RWPE2 (cell line): ENCODE measurements around the gene FNBP1.

Experiments used
- ATAC-seq: fragments of 200-7000 bp; cut with Tn5 transposase; 3 replicates; pipeline ENCODE4 v1.9.1; 2021; ENCODE audit warnings: low read depth
- DNase-seq: peaks from one replicate; pipeline ENCODE4 v3.0.0-alpha.2; 2020; ENCODE audit warnings: low spot score
- H3K27ac ChIP-seq: fragments of 450-650 bp; 2 replicates; pipeline ENCODE4 v1.5.1; 2017; ENCODE audit warnings: mild to moderate bottlenecking; ENCODE audit not compliant: poor library complexity, severe bottlenecking
- H3K27me3 ChIP-seq: fragments of 250-450 bp; sonication (Bioruptor Pico); 2 replicates; pipeline ENCODE4 v1.5.1; 2021; ENCODE audit warnings: mild to moderate bottlenecking, moderate library complexity; ENCODE audit not compliant: insufficient read depth, poor library complexity, severe bottlenecking
- H3K36me3 ChIP-seq: fragments of 250-450 bp; sonication (Bioruptor Pico); 2 replicates; pipeline ENCODE4 v1.5.1; 2020; ENCODE audit warnings: low read depth, mild to moderate bottlenecking, moderate library complexity
- H3K4me1 ChIP-seq: fragments of 250-450 bp; sonication (Bioruptor Pico); 2 replicates; pipeline ENCODE4 v1.5.1; 2021; ENCODE audit warnings: mild to moderate bottlenecking, moderate library complexity; ENCODE audit not compliant: insufficient read depth, poor library complexity, severe bottlenecking
- H3K4me3 ChIP-seq: fragments of 250-450 bp; sonication (Bioruptor Pico); 2 replicates; pipeline ENCODE4 v1.5.1; 2021; ENCODE audit warnings: mild to moderate bottlenecking, moderate library complexity; ENCODE audit not compliant: severe bottlenecking
- H3K9me3 ChIP-seq: fragments of 250-450 bp; sonication (Bioruptor Pico); 2 replicates; pipeline ENCODE4 v1.5.1; 2021; ENCODE audit warnings: mild to moderate bottlenecking, moderate library complexity; ENCODE audit not compliant: severe bottlenecking
- CTCF ChIP-seq: fragments of 450-650 bp; IDR thresholded peaks from one replicate; pipeline ENCODE4 v1.5.1; 2017; ENCODE audit warnings: mild to moderate bottlenecking, moderate library complexity; ENCODE audit not compliant: poor library complexity, severe bottlenecking

The FNBP1 gene

GRCh38 chr9:129910628-129911567, 132.1 kb downstream of the FNBP1 start:
- no peak overlapping the region for H3K4me3 ChIP-seq
- DNase-seq (peak; percentile 78), ATAC-seq (peak; percentile 98)
- H3K4me1 ChIP-seq: peaks cover 19% of the 10 kb centered on the region
- no peaks in the 10 kb centered on the region for H3K36me3 ChIP-seq
- H3K9me3 ChIP-seq: no peaks in the 10 kb centered on the region
- no peak for TF ChIP-seq CTCF
- no peaks in the 10 kb centered on the region for H3K27me3 ChIP-seq
- H3K27ac ChIP-seq: no peak overlapping the region

GRCh38 chr9:129909851-129910250, 133.1 kb downstream of the FNBP1 start:
- Histone ChIP-seq H3K4me3 (no peak overlapping the region), H3K27me3 (no peaks in the 10 kb centered on the region), H3K27ac (no peak overlapping the region), H3K9me3 (no peaks in the 10 kb centered on the region), H3K4me1 (peaks cover 19% of the 10 kb centered on the region), H3K36me3 (no peaks in the 10 kb centered on the region)
- no peak for TF ChIP-seq CTCF
- no peak for ATAC-seq
- no peak for DNase-seq

- ATAC-seq: no peak
- no peak for TF ChIP-seq CTCF
- Histone ChIP-seq H3K4me1 (peaks cover 19% of the 10 kb centered on the region), H3K4me3 (no peak overlapping the region), H3K27me3 (no peaks in the 10 kb centered on the region), H3K9me3 (no peaks in the 10 kb centered on the region), H3K27ac (no peak overlapping the region), H3K36me3 (no peaks in the 10 kb centered on the region)
- no peak for DNase-seq
Observed at GRCh38 chr9:129908906-129909305, 134.1 kb downstream of the FNBP1 start.

- no peaks in the 10 kb centered on the region for H3K9me3 ChIP-seq
- peak; percentile 28; the same call in 1 of the 3 replicates for ATAC-seq
- TF ChIP-seq CTCF: no peak
- H3K27ac ChIP-seq: no peak overlapping the region
- H3K4me1 ChIP-seq: peaks cover 19% of the 10 kb centered on the region
- no peak for DNase-seq
- H3K36me3 ChIP-seq: peaks cover under 1% of the 10 kb centered on the region; the same call in 1 of the 2 replicates
- H3K27me3 ChIP-seq: no peaks in the 10 kb centered on the region
- H3K4me3 ChIP-seq: no peak overlapping the region
Observed at GRCh38 chr9:129907201-129907600, 135.8 kb downstream of the FNBP1 start.

GRCh38 chr9:129906298-129906697, 136.7 kb downstream of the FNBP1 start:
- DNase-seq: no peak
- TF ChIP-seq CTCF: no peak
- H3K9me3 ChIP-seq: no peaks in the 10 kb centered on the region
- no peaks in the 10 kb centered on the region for H3K27me3 ChIP-seq
- H3K27ac ChIP-seq: no peak overlapping the region
- no peak for ATAC-seq
- H3K4me3 ChIP-seq: no peak overlapping the region
- peaks cover 5% of the 10 kb centered on the region; the same call in 1 of the 2 replicates for H3K36me3 ChIP-seq
- H3K4me1 ChIP-seq: peaks cover 16% of the 10 kb centered on the region
